Measurements from ENCODE around the gene RFX7.
"Not testable (repeated sequence)": the region's sequence is repeated elsewhere in the genome, so short reads cannot be mapped to it uniquely, and the experiment has no call there.

Gene RFX7

GRCh38 chr15:56272454-56272853, 28.8 kb upstream of the RFX7 start:
- no peak overlapping the region for H3K4me2 ChIP-seq (ENCODE audit: low read length)
- H3K4me1 ChIP-seq (ENCODE audit: insufficient read depth, low read length, severe bottlenecking), result no peaks in the 10 kb centered on the region
- no peaks in the 10 kb centered on the region for H3K79me2 ChIP-seq (ENCODE audit: insufficient read depth, low read length)
- no peak overlapping the region for H3K27ac ChIP-seq (ENCODE audit: low read depth, low read length, poor library complexity, severe bottlenecking)
- no peaks in the 10 kb centered on the region for H3F3A ChIP-seq (ENCODE audit: insufficient read depth, low read length)
- H3K4me3 ChIP-seq (ENCODE audit: low read depth, low read length, poor library complexity, severe bottlenecking), result no peak overlapping the region
- no peaks in the 10 kb centered on the region for H3K9me3 ChIP-seq (ENCODE audit: low read length)
- H3K27me3 ChIP-seq (ENCODE audit: insufficient read depth, low read length), result no peaks in the 10 kb centered on the region
- H3K9me2 ChIP-seq (ENCODE audit: low read depth, low read length), result no peaks in the 10 kb centered on the region
- no peak overlapping the region for H2AFZ ChIP-seq (ENCODE audit: low read length)
- no peaks in the 10 kb centered on the region for H3K36me3 ChIP-seq (ENCODE audit: insufficient read depth, low read length)
- H3K9ac ChIP-seq (ENCODE audit: low read length), result no peak overlapping the region
- TF ChIP-seq CTCF (IDR thresholded peaks at IDR 0.05; ENCODE audit: low read length) (no peak), EZH2 (IDR thresholded peaks at IDR 0.05; ENCODE audit: borderline replicate concordance, low read length) (no peak)
- no peaks in the 10 kb centered on the region for H4K20me1 ChIP-seq (ENCODE audit: insufficient read depth, low read length)

- not testable (repeated sequence) for H2AFZ ChIP-seq (ENCODE audit: low read length); H3K27me3 ChIP-seq (ENCODE audit: insufficient read depth, low read length); H3K4me1 ChIP-seq (ENCODE audit: insufficient read depth, low read length, severe bottlenecking); H3K4me3 ChIP-seq (ENCODE audit: low read depth, low read length, poor library complexity, severe bottlenecking); H3K79me2 ChIP-seq (ENCODE audit: insufficient read depth, low read length); H3F3A ChIP-seq (ENCODE audit: insufficient read depth, low read length); H3K9me2 ChIP-seq (ENCODE audit: low read depth, low read length); H3K4me2 ChIP-seq (ENCODE audit: low read length); H3K27ac ChIP-seq (ENCODE audit: low read depth, low read length, poor library complexity, severe bottlenecking); H4K20me1 ChIP-seq (ENCODE audit: insufficient read depth, low read length); H3K9me3 ChIP-seq (ENCODE audit: low read length); H3K36me3 ChIP-seq (ENCODE audit: insufficient read depth, low read length); H3K9ac ChIP-seq (ENCODE audit: low read length)
Measured at GRCh38 chr15:56266465-56266864, 22.8 kb upstream of the RFX7 start.

- Histone ChIP-seq H3K9me3 (ENCODE audit: low read length) (no peaks in the 10 kb centered on the region), H3K27me3 (ENCODE audit: insufficient read depth, low read length) (no peaks in the 10 kb centered on the region), H4K20me1 (ENCODE audit: insufficient read depth, low read length) (no peaks in the 10 kb centered on the region), H3F3A (ENCODE audit: insufficient read depth, low read length) (no peaks in the 10 kb centered on the region), H2AFZ (ENCODE audit: low read length) (no peak overlapping the region), H3K9ac (ENCODE audit: low read length) (no peak overlapping the region), H3K4me3 (ENCODE audit: low read depth, low read length, poor library complexity, severe bottlenecking) (no peak overlapping the region), H3K27ac (ENCODE audit: low read depth, low read length, poor library complexity, severe bottlenecking) (no peak overlapping the region), H3K9me2 (ENCODE audit: low read depth, low read length) (no peaks in the 10 kb centered on the region), H3K4me1 (ENCODE audit: insufficient read depth, low read length, severe bottlenecking) (no peaks in the 10 kb centered on the region), H3K79me2 (ENCODE audit: insufficient read depth, low read length) (no peaks in the 10 kb centered on the region), H3K4me2 (ENCODE audit: low read length) (no peak overlapping the region), H3K36me3 (ENCODE audit: insufficient read depth, low read length) (no peaks in the 10 kb centered on the region)
- no peak for TF ChIP-seq EZH2 (IDR thresholded peaks at IDR 0.05; ENCODE audit: borderline replicate concordance, low read length)
- TF ChIP-seq CTCF (IDR thresholded peaks at IDR 0.05; ENCODE audit: low read length), result no peak
Measured at GRCh38 chr15:56261854-56262509, 18.3 kb upstream of the RFX7 start.

- H2AFZ ChIP-seq (ENCODE audit: low read length); H4K20me1 ChIP-seq (ENCODE audit: insufficient read depth, low read length); H3K27me3 ChIP-seq (ENCODE audit: insufficient read depth, low read length); H3K9ac ChIP-seq (ENCODE audit: low read length); H3K9me2 ChIP-seq (ENCODE audit: low read depth, low read length); H3K9me3 ChIP-seq (ENCODE audit: low read length); H3K79me2 ChIP-seq (ENCODE audit: insufficient read depth, low read length); H3K27ac ChIP-seq (ENCODE audit: low read depth, low read length, poor library complexity, severe bottlenecking); H3K4me2 ChIP-seq (ENCODE audit: low read length); H3K36me3 ChIP-seq (ENCODE audit: insufficient read depth, low read length); H3K4me1 ChIP-seq (ENCODE audit: insufficient read depth, low read length, severe bottlenecking); H3F3A ChIP-seq (ENCODE audit: insufficient read depth, low read length); H3K4me3 ChIP-seq (ENCODE audit: low read depth, low read length, poor library complexity, severe bottlenecking): not testable (repeated sequence)
Measured at GRCh38 chr15:56257306-56257705, 13.6 kb upstream of the RFX7 start.
